Measurements from ENCODE around the gene LTBP1.

The LTBP1 gene

DNA sequence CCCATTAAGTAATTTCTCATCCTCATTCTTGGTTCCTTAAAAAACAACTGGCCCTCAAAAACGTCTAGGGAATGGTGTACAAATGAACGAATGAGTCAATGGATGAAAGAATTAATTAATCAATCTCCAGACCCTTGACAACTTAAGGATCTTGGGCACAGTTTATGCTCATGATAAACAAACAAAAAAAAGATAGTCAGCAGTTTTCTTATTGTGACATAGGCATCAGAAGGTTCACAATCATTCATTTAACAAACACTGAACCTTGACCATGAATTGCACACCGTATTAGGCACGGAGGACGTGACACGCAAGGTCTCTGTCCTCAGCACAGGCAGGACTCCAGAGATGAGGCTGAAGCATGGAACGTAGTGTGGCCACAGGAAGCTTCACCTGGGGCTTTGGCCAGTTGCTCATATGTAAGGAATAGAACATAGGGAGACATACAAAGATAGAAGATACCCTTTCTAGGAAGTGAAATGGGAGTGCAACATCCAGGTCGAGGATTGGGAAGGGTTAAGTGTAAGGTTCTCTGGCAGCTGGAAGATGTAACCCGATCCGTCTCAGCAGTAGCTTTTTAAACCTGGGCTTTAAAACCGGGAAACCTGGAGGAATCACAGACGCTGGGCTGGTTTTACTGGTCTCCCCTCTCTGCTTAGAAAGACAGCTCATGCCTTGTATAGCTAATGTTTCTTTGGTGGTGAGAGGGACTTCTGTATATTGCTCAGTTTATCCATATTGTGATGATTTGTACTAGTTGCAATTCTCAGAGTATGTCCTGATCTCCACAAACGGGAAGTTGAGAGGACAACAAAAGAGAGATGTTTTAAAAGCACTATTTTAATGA is 8.9 kb upstream of the LTBP1 start:
- Mint-ChIP-seq H3K4me3 (no peak overlapping the region), H3K4me1 (no peaks in the 10 kb centered on the region), H3K27me3 (peaks cover 52% of the 10 kb centered on the region), H3K9me3 (no peaks in the 10 kb centered on the region), H3K27ac (ENCODE audit: low read depth) (no peak overlapping the region), H3K36me3 (ENCODE audit: insufficient read depth) (no peaks in the 10 kb centered on the region)
- ATAC-seq (replicated peaks; ENCODE audit: extremely low read depth, poor library complexity, severe bottlenecking) (no peak), DNase-seq (ENCODE audit: low spot score in 2 of 2) (no peak)

DNA sequence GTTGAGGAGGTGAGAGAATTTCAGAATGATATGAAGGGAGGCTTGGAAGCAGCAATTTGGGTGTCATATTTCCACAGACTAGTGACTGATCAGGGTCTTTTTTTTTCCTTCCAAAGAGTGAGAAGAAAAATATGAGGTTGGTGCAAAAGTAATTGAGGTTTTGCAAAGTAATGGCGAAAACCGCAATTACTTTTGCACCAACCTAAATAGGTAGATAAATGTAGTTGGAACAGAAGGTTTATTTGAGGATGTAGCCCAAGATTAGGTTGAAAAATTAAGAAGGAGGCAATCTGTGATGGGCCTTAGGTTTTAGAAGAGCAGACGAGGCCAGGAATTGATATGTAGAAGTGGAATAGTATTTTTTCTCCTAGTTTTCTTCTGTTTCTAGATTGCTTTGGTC is 7.8 kb upstream of the LTBP1 start:
- Mint-ChIP-seq H3K9me3 (no peaks in the 10 kb centered on the region), H3K27ac (ENCODE audit: low read depth) (no peak overlapping the region), H3K36me3 (ENCODE audit: insufficient read depth) (no peaks in the 10 kb centered on the region), H3K4me3 (no peak overlapping the region), H3K4me1 (no peaks in the 10 kb centered on the region), H3K27me3 (peaks cover 41% of the 10 kb centered on the region)
- ATAC-seq (replicated peaks; ENCODE audit: extremely low read depth, poor library complexity, severe bottlenecking) (no peak), DNase-seq (ENCODE audit: low spot score in 2 of 2) (no peak)

DNA sequence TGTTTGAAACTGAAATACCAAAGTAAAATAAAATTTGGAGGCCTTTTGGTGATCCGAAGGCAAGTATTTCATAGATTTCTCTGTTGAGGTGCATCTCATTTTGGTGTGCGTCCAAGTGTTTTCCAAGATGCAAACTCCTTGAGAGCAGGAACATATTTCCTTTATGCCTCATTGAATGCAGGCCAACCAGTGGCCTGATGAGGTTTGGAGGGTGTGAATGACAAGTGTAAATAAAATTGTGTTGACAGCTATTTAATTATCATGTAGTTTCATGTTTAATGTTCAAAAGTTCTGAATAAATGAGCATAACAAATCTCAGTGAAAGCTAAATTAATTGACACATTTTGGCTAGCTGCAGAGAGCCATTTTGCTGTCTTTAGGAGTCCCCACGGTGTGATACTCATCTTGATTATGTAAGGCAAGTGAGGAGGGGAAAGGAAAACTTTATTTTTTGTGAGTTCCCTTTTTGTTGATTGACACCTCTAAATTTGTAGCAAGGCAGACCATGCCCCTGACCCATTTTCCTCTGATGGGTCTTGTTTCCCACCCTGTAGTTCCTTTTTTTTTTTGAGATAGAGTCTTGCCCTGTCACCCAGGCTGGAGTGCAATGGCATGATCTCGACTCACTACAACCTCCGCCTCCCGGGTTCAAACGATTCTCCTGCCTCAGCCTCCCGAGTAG is 6.3 kb upstream of the LTBP1 start:
- DNase-seq (ENCODE audit: low spot score in 2 of 2) (no peak), ATAC-seq (replicated peaks; ENCODE audit: extremely low read depth, poor library complexity, severe bottlenecking) (no peak)
- Mint-ChIP-seq H3K36me3 (ENCODE audit: insufficient read depth) (no peaks in the 10 kb centered on the region), H3K27me3 (peaks cover 43% of the 10 kb centered on the region), H3K27ac (ENCODE audit: low read depth) (no peak overlapping the region), H3K9me3 (no peaks in the 10 kb centered on the region), H3K4me1 (no peaks in the 10 kb centered on the region), H3K4me3 (no peak overlapping the region)

DNA sequence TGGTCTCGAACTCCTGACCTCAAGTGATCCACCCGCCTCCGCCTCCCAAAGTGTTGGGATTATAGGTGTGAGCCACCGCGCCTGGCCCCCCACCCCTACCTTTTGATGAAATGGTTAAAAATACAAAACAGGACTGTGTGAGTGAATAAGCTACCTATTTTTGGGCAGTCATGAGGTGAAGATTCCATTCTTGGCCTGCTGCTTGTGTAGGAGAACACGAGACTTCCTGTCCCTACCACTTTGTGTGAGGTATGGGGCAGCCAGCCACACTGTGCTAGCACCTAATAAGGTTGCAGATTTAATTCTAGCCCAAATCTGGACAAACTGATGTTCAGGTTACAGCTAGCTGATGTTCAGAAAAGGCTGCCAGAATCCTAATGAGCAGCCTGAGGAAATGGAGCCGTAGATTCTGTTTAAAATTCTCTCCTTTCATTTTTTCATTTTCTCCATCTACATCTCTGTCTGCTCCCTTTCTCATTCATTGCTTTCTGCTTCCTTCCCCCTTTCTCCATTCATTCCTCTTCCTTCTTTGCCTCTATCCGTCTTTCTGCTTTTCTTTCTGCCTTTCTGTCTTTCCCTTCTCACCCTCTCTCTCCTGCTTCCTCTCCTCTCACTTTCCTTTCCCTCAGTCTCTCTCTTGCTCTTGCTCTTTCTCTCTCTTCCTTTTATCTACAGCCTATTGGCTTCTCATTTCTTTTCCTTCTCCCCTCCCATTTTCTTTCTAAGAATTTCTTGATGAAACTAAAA is 4.6 kb upstream of the LTBP1 start:
- ATAC-seq (replicated peaks; ENCODE audit: extremely low read depth, poor library complexity, severe bottlenecking) = no peak
- Mint-ChIP-seq H3K9me3 (no peaks in the 10 kb centered on the region), H3K4me3 (no peak overlapping the region), H3K4me1 (no peaks in the 10 kb centered on the region), H3K27me3 (peaks cover 29% of the 10 kb centered on the region), H3K36me3 (ENCODE audit: insufficient read depth) (no peaks in the 10 kb centered on the region), H3K27ac (ENCODE audit: low read depth) (no peak overlapping the region)
- DNase-seq (ENCODE audit: low spot score in 2 of 2) = no peak

DNA sequence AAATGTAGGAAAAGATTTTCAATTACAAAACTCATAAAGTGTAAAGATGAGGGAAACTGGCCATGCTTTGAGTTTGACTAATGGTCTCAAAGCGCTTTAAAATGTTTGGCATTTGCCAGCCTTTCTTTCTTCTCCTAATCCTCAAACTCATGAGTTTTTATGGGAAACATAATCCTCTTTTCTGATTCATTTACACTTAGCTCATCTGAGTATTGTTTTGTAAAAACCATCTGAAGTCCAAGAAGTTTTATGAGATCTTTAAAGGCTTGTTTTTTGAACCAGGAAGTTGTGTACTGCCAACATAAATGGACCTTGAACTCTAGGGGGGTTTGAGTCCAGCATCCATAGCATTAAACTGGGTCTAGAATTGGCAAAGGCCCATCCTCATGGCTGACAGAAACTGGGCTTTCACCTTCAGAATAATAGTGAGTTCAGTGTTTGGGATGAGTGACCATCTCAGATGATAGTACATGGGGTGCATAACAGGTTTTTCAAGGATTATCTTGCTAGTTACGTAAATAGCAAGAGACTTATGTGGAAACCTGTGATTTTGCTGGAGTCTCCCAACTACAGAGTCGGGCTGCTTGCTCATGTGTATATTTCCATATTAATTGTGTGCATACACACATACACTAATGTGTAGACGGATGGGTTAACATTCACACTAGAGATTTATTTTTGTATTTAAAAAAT is 3.8 kb upstream of the LTBP1 start:
- no peak for DNase-seq (ENCODE audit: low spot score in 2 of 2)
- H3K4me3 Mint-ChIP-seq = no peak overlapping the region
- no peaks in the 10 kb centered on the region for H3K36me3 Mint-ChIP-seq (ENCODE audit: insufficient read depth)
- H3K27ac Mint-ChIP-seq (ENCODE audit: low read depth) = no peak overlapping the region
- no peak for ATAC-seq (replicated peaks; ENCODE audit: extremely low read depth, poor library complexity, severe bottlenecking)
- H3K27me3 Mint-ChIP-seq = peaks cover 23% of the 10 kb centered on the region
- H3K4me1 Mint-ChIP-seq = no peaks in the 10 kb centered on the region
- H3K9me3 Mint-ChIP-seq = no peaks in the 10 kb centered on the region

DNA sequence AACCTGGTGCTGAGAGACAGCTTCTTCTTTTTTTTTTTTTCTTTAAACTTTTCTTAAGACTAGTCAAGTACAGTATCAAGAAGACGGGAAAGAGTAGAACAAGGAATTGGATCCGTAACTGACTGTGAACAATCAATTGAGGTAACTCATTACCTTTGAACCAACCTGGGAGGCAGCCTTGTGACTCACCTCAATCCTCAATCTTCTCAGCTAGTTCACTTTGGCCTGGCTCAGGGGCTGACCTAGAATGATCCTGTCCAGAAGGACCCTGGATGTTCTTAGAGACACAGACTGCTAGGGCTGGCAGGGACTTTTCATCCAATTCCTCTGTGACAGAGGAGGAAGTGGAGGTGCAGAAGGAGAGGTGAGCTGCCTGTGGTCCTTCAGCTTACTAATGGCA is 1.5 kb upstream of the LTBP1 start:
- H3K36me3 Mint-ChIP-seq (ENCODE audit: insufficient read depth) = no peaks in the 10 kb centered on the region
- ATAC-seq (replicated peaks; ENCODE audit: extremely low read depth, poor library complexity, severe bottlenecking) (no peak), DNase-seq (ENCODE audit: low spot score in 2 of 2) (no peak)
- H3K27ac Mint-ChIP-seq (ENCODE audit: low read depth) = no peak overlapping the region
- H3K4me1 Mint-ChIP-seq = peaks cover 5% of the 10 kb centered on the region
- no peaks in the 10 kb centered on the region for H3K9me3 Mint-ChIP-seq
- peaks cover 27% of the 10 kb centered on the region for H3K27me3 Mint-ChIP-seq
- H3K4me3 Mint-ChIP-seq = no peak overlapping the region

DNA sequence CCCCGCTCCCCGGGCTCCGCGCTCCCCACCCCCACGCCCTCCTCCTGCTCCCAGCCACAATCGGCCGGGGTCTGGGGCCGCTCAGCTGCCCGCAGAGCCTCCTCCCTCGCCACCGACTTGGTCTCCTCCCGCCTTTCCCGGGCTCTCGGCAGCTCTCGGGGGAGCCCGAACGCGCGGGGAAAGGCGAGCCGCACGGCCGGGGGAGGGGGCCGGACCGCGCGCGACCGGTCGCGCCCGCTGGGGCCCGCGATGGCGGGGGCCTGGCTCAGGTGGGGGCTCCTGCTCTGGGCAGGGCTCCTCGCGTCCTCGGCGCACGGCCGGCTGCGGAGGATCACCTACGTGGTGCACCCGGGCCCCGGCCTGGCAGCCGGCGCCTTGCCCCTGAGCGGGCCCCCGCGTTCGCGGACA is 327 bp downstream of the LTBP1 start:
- Mint-ChIP-seq H3K27ac (ENCODE audit: low read depth) (no peak overlapping the region), H3K9me3 (no peaks in the 10 kb centered on the region), H3K36me3 (ENCODE audit: insufficient read depth) (no peaks in the 10 kb centered on the region), H3K27me3 (peaks cover 31% of the 10 kb centered on the region), H3K4me1 (peaks cover 5% of the 10 kb centered on the region), H3K4me3 (peak overlapping the region; percentile 75)
- DNase-seq (ENCODE audit: low spot score in 2 of 2) = no peak
- peak; percentile 5 for ATAC-seq (replicated peaks; ENCODE audit: extremely low read depth, poor library complexity, severe bottlenecking)

DNA sequence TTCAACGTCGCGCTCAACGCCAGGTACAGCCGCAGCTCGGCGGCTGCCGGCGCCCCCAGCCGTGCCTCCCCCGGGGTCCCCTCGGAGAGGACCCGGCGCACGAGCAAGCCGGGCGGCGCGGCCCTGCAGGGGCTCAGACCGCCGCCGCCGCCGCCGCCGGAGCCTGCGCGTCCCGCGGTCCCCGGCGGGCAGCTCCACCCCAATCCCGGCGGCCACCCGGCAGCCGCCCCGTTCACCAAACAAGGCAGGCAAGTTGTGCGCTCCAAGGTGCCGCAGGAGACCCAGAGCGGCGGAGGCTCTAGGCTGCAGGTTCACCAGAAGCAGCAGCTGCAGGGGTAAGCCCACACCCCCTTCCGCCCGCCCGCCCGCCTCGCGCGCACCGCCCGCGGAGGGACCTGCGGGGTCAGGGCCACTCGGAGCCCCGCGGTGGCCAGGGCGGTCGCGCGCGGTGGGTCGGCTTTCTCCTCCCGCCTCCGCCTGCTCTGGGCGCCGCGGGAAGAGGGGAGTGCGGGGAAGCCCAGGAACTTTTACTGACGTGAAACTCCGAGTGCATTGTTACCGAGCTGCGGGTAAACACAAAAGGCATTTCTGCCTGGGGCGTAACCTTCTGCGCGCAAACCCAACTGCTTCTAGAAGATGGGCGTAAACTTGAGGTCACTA is 861 bp downstream of the LTBP1 start:
- Mint-ChIP-seq H3K27ac (ENCODE audit: low read depth) (no peak overlapping the region), H3K9me3 (no peaks in the 10 kb centered on the region), H3K4me3 (peak overlapping the region; percentile 74), H3K27me3 (peaks cover 36% of the 10 kb centered on the region), H3K4me1 (peaks cover 5% of the 10 kb centered on the region), H3K36me3 (ENCODE audit: insufficient read depth) (no peaks in the 10 kb centered on the region)
- DNase-seq (ENCODE audit: low spot score in 2 of 2) (no peak), ATAC-seq (replicated peaks; ENCODE audit: extremely low read depth, poor library complexity, severe bottlenecking) (peak; percentile 34)

DNA sequence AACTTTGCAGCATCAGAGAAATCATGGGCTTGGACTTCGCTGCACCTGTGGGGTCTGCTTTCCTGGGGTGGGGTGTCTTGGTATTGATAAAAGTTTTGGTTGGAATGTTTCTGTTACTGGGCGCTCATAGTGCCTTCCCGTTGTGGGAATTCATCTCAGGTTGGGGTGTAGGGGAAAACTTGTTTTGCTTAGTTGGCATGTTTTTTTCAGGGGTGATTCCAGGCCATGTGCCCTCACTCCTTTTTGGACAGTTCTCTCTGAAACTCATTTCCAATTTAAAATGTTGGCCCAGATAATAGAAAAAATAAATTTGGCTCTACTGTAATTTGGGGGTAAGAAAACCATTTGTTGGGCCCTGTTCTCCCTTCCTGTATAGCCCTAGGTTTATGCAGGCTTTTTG is 1.5 kb downstream of the LTBP1 start:
- Mint-ChIP-seq H3K27ac (ENCODE audit: low read depth) (no peak overlapping the region), H3K36me3 (ENCODE audit: insufficient read depth) (no peaks in the 10 kb centered on the region), H3K27me3 (peaks cover 42% of the 10 kb centered on the region), H3K9me3 (no peaks in the 10 kb centered on the region), H3K4me1 (peaks cover 5% of the 10 kb centered on the region), H3K4me3 (peak overlapping the region; percentile 74)
- ATAC-seq (replicated peaks; ENCODE audit: extremely low read depth, poor library complexity, severe bottlenecking) (no peak), DNase-seq (ENCODE audit: low spot score in 2 of 2) (no peak)

DNA sequence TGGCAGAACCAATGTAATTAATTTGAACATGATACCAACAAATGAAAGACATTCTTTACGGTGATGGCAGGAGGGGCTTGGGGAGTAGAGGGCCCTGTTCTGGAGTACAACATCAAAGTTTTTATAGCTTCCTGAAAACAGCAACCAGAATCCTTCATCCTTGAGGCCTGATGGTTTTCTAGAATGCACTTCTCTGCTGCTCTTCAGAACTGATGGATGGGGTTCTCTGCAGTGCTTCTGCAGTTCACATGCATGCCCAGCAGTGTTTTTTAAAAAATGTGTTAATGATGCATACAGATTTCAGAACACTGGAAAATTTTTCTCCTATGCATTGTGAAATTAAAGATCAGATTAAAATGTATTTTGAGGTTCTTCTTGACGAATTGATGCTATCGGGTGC is 2.5 kb downstream of the LTBP1 start:
- no peak overlapping the region for H3K27ac Mint-ChIP-seq (ENCODE audit: low read depth)
- DNase-seq (ENCODE audit: low spot score in 2 of 2) = no peak
- ATAC-seq (replicated peaks; ENCODE audit: extremely low read depth, poor library complexity, severe bottlenecking) = no peak
- H3K27me3 Mint-ChIP-seq = peaks cover 47% of the 10 kb centered on the region
- H3K9me3 Mint-ChIP-seq = no peaks in the 10 kb centered on the region
- H3K4me3 Mint-ChIP-seq = no peak overlapping the region
- H3K4me1 Mint-ChIP-seq = peaks cover 5% of the 10 kb centered on the region
- H3K36me3 Mint-ChIP-seq (ENCODE audit: insufficient read depth) = no peaks in the 10 kb centered on the region

DNA sequence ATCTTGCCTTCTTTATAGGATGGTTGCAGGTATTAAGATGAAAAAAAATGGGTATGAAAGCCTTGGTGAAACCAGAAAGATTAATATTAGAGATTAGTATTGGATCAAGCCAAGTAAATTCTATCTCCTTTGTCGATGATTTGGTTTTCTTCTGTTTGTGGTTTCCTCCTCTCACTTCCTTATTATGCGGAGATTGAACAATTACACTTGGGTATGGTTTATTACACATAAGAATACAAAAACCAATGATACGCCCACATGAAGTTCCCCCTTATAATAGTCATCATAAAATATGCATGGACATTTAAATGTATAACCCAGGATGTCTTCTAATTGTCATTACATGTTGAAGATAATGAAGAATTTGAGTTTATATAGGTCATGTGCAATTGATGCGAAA is 4.9 kb downstream of the LTBP1 start:
- ATAC-seq (replicated peaks; ENCODE audit: extremely low read depth, poor library complexity, severe bottlenecking) = no peak

More for the DNA sequence above, 4.9 kb downstream of the LTBP1 start:
- H3K27me3 Mint-ChIP-seq = peaks cover 49% of the 10 kb centered on the region
- DNase-seq (ENCODE audit: low spot score in 2 of 2) = no peak
- H3K36me3 Mint-ChIP-seq (ENCODE audit: insufficient read depth) = no peaks in the 10 kb centered on the region
- H3K27ac Mint-ChIP-seq (ENCODE audit: low read depth) = no peak overlapping the region
- no peak overlapping the region for H3K4me3 Mint-ChIP-seq
- peaks cover 5% of the 10 kb centered on the region for H3K4me1 Mint-ChIP-seq
- H3K9me3 Mint-ChIP-seq = no peaks in the 10 kb centered on the region

Data from central memory CD8-positive, alpha-beta T cell (primary cell).